ENCODE data around the gene FHIT.

Gene FHIT

DNA sequence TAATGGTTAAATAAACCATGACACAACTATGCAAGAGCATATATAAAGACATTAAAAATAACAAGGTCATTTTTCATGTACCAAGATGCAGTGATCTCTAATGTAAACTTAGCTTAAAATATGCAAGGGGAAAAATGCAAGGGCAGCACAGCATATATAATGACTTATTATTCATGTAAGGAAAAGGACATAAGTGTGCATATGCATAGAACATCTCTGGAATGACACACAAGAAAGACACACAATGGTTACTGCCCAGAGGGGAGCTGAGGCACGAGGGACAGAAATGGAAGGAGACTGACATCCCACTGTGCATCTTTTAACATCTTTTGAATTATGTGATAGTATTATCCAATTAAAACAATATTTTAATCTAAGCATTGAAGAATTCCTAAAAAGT lies 79.0 kb downstream of the FHIT start:
- H3K4me3 ChIP-seq (ENCODE audit: low read length), result no peak overlapping the region

GRCh38 chr3:61169621-61170251 lies 81.5 kb downstream of the FHIT start:
- no peak for DNase-seq (ENCODE audit: low read depth)
- Histone ChIP-seq H3K4me3 (ENCODE audit: low read length) (no peak overlapping the region), H3K9me3 (ENCODE audit: control insufficient read depth, low read length) (no peaks in the 10 kb centered on the region), H3K27me3 (replicated peaks; ENCODE audit: control insufficient read depth, insufficient read depth, low read length) (no peaks in the 10 kb centered on the region), H3K4me1 (ENCODE audit: control insufficient read depth, insufficient read depth, low read length) (no peaks in the 10 kb centered on the region), H3K36me3 (ENCODE audit: control insufficient read depth, insufficient read depth, low read length, severe bottlenecking) (no peaks in the 10 kb centered on the region), H3K9ac (ENCODE audit: low read length) (no peak overlapping the region)

More for the DNA sequence above, 79.0 kb downstream of the FHIT start:
- Histone ChIP-seq H3K36me3 (ENCODE audit: control insufficient read depth, insufficient read depth, low read length, severe bottlenecking) (no peaks in the 10 kb centered on the region), H3K4me1 (ENCODE audit: control insufficient read depth, insufficient read depth, low read length) (no peaks in the 10 kb centered on the region), H3K27me3 (replicated peaks; ENCODE audit: control insufficient read depth, insufficient read depth, low read length) (no peaks in the 10 kb centered on the region), H3K9ac (ENCODE audit: low read length) (no peak overlapping the region), H3K9me3 (ENCODE audit: control insufficient read depth, low read length) (no peaks in the 10 kb centered on the region)
- DNase-seq (ENCODE audit: low read depth), result no peak

DNA sequence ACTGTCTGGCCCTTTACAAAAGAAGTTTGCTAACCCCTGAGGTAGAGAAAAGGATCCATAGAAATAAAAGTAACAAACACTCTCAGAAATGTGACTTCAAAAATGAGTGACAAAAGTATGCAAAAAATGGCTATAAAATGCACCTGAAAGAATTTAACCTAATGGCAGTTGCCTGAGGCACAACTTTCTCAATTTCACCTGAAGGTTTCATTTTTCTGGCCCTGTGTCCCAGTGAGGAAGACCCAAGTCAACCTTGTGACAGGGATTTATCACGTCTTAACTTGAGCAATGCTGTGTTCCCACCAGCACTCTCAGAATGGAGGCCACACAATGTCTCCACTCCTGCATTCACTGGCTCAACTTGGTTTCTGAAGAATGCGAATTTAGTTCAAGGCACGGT lies 83.0 kb downstream of the FHIT start:
- DNase-seq (ENCODE audit: low read depth), result no peak
- no peak overlapping the region for H3K9ac ChIP-seq (ENCODE audit: low read length)
- no peaks in the 10 kb centered on the region for H3K9me3 ChIP-seq (ENCODE audit: control insufficient read depth, low read length)
- no peaks in the 10 kb centered on the region for H3K4me1 ChIP-seq (ENCODE audit: control insufficient read depth, insufficient read depth, low read length)
- H3K36me3 ChIP-seq (ENCODE audit: control insufficient read depth, insufficient read depth, low read length, severe bottlenecking), result no peaks in the 10 kb centered on the region
- no peak overlapping the region for H3K4me3 ChIP-seq (ENCODE audit: low read length)
- no peaks in the 10 kb centered on the region for H3K27me3 ChIP-seq (replicated peaks; ENCODE audit: control insufficient read depth, insufficient read depth, low read length)

DNA sequence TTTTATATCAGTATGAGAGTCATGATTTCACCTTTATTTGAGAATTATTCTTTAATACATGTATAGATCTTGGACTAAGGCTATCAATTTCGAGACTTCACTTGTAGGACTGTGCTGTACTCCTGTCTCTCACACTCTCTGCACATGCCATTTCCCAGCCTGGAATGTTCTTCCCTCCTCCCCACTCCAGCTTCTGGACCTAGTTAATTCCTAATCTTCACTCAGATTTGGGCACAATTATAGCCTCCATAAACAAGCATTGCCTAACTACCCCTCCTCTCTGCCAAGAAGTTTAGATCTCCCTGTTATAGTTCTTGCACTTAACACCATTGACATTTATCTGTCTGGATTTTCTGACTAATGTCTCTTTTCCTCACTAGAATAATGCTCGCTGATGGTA lies 88.3 kb downstream of the FHIT start:
- no peak for DNase-seq (ENCODE audit: low read depth)
- H3K36me3 ChIP-seq (ENCODE audit: control insufficient read depth, insufficient read depth, low read length, severe bottlenecking), result no peaks in the 10 kb centered on the region

GRCh38 chr3:61158667-61159066 lies 92.6 kb downstream of the FHIT start:
- Histone ChIP-seq H3K9me3 (ENCODE audit: control insufficient read depth, low read length) (no peaks in the 10 kb centered on the region), H3K36me3 (ENCODE audit: control insufficient read depth, insufficient read depth, low read length, severe bottlenecking) (no peaks in the 10 kb centered on the region), H3K4me1 (ENCODE audit: control insufficient read depth, insufficient read depth, low read length) (no peaks in the 10 kb centered on the region), H3K27me3 (replicated peaks; ENCODE audit: control insufficient read depth, insufficient read depth, low read length) (no peaks in the 10 kb centered on the region), H3K9ac (ENCODE audit: low read length) (no peak overlapping the region), H3K4me3 (ENCODE audit: low read length) (no peak overlapping the region)
- DNase-seq (ENCODE audit: low read depth), result no peak

More for the DNA sequence above, 88.3 kb downstream of the FHIT start:
- Histone ChIP-seq H3K9ac (ENCODE audit: low read length) (no peak overlapping the region), H3K4me1 (ENCODE audit: control insufficient read depth, insufficient read depth, low read length) (no peaks in the 10 kb centered on the region), H3K4me3 (ENCODE audit: low read length) (no peak overlapping the region), H3K27me3 (replicated peaks; ENCODE audit: control insufficient read depth, insufficient read depth, low read length) (no peaks in the 10 kb centered on the region), H3K9me3 (ENCODE audit: control insufficient read depth, low read length) (no peaks in the 10 kb centered on the region)

DNA sequence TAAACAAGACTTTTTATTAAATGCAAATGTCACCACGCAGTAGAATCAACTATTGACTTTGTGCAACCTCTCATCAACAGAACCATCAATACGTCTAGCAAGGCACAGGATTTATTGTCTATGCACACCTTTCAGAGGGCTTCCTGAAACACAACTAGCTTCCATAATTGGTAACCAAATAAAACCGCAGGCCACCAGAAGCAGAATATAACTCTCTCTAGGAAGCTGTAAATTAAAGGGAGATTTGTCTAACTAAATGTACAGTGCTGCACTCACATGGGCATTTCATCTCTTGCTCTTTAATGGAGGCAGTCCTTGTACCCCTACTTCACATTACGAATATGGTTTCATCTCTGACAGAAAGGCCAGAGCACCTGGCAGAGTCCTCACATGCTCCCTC lies 93.0 kb downstream of the FHIT start:
- H3K27me3 ChIP-seq (replicated peaks; ENCODE audit: control insufficient read depth, insufficient read depth, low read length), result no peaks in the 10 kb centered on the region
- H3K36me3 ChIP-seq (ENCODE audit: control insufficient read depth, insufficient read depth, low read length, severe bottlenecking), result no peaks in the 10 kb centered on the region
- no peaks in the 10 kb centered on the region for H3K4me1 ChIP-seq (ENCODE audit: control insufficient read depth, insufficient read depth, low read length)
- no peaks in the 10 kb centered on the region for H3K9me3 ChIP-seq (ENCODE audit: control insufficient read depth, low read length)
- DNase-seq (ENCODE audit: low read depth), result no peak
- H3K9ac ChIP-seq (ENCODE audit: low read length), result no peak overlapping the region
- H3K4me3 ChIP-seq (ENCODE audit: low read length), result no peak overlapping the region

- Histone ChIP-seq H3K4me1 (ENCODE audit: control insufficient read depth, insufficient read depth, low read length) (no peaks in the 10 kb centered on the region), H3K27me3 (replicated peaks; ENCODE audit: control insufficient read depth, insufficient read depth, low read length) (no peaks in the 10 kb centered on the region), H3K36me3 (ENCODE audit: control insufficient read depth, insufficient read depth, low read length, severe bottlenecking) (no peaks in the 10 kb centered on the region), H3K4me3 (ENCODE audit: low read length) (no peak overlapping the region), H3K9me3 (ENCODE audit: control insufficient read depth, low read length) (no peaks in the 10 kb centered on the region), H3K9ac (ENCODE audit: low read length) (no peak overlapping the region)
- no peak for DNase-seq (ENCODE audit: low read depth)
Measured at GRCh38 chr3:61157414-61157813, 93.8 kb downstream of the FHIT start.

DNA sequence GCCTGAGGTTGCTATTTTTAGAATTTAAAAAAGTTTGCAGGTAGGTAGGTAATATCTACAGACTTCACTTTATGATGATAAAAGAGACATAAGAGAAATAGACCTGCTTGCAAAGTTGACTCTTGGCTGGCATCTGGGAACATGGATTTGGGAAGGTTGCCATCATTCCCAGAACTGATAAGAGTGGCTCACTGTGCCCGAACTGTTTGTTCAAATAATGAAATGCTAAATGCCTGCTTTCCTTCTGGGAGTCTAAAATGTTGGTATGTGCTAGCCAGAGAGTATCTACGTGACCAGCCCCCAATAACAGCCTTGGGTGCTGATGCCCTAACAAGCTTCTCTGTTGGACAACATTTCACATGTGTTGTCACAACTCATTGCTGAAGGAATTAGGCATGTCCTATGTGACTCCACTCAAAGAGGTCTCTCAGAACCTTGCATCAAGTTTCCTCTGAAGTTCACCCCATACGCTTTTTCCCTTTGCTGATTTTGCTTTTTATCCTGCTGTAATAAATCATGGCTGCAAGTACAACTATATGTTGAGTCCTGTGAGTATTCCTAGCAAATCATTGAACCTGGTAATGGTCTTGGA lies 95.5 kb downstream of the FHIT start:
- H3K27me3 ChIP-seq (replicated peaks; ENCODE audit: control insufficient read depth, insufficient read depth, low read length), result no peaks in the 10 kb centered on the region
- H3K4me1 ChIP-seq (ENCODE audit: control insufficient read depth, insufficient read depth, low read length), result no peaks in the 10 kb centered on the region
- H3K9me3 ChIP-seq (ENCODE audit: control insufficient read depth, low read length), result no peaks in the 10 kb centered on the region
- DNase-seq (ENCODE audit: low read depth), result no peak
- no peak overlapping the region for H3K9ac ChIP-seq (ENCODE audit: low read length)
- no peak overlapping the region for H3K4me3 ChIP-seq (ENCODE audit: low read length)
- H3K36me3 ChIP-seq (ENCODE audit: control insufficient read depth, insufficient read depth, low read length, severe bottlenecking), result no peaks in the 10 kb centered on the region

- no peak for DNase-seq (ENCODE audit: low read depth)
- Histone ChIP-seq H3K9ac (ENCODE audit: low read length) (no peak overlapping the region), H3K27me3 (replicated peaks; ENCODE audit: control insufficient read depth, insufficient read depth, low read length) (no peaks in the 10 kb centered on the region), H3K4me1 (ENCODE audit: control insufficient read depth, insufficient read depth, low read length) (no peaks in the 10 kb centered on the region), H3K4me3 (ENCODE audit: low read length) (no peak overlapping the region), H3K9me3 (ENCODE audit: control insufficient read depth, low read length) (no peaks in the 10 kb centered on the region), H3K36me3 (ENCODE audit: control insufficient read depth, insufficient read depth, low read length, severe bottlenecking) (no peaks in the 10 kb centered on the region)
Measured at GRCh38 chr3:61154457-61155198, 96.6 kb downstream of the FHIT start.

DNA sequence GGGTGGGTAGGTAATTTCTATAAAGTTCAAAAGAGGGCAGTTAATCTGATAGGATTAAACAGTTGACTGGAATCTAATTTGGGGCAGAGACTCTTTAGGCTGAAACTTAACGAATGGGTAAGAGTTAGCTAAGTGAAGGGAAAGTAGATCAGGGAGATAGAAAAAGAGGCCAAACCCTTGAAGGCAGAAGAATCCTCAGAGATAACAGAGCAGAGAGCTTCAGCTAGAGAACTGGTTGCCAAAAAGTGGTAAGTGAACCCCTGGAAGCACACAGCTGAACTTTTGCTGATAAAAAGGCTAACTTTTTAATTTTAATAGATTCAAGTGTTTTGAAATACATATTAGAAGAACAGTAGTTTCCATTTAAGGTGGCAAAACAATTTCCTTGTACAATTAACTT lies 99.2 kb downstream of the FHIT start:
- no peak for DNase-seq (ENCODE audit: low read depth)
- H3K9me3 ChIP-seq (ENCODE audit: control insufficient read depth, low read length), result no peaks in the 10 kb centered on the region
- no peaks in the 10 kb centered on the region for H3K27me3 ChIP-seq (replicated peaks; ENCODE audit: control insufficient read depth, insufficient read depth, low read length)
- H3K9ac ChIP-seq (ENCODE audit: low read length), result no peak overlapping the region
- H3K36me3 ChIP-seq (ENCODE audit: control insufficient read depth, insufficient read depth, low read length, severe bottlenecking), result no peaks in the 10 kb centered on the region
- no peaks in the 10 kb centered on the region for H3K4me1 ChIP-seq (ENCODE audit: control insufficient read depth, insufficient read depth, low read length)
- H3K4me3 ChIP-seq (ENCODE audit: low read length), result no peak overlapping the region

DNA sequence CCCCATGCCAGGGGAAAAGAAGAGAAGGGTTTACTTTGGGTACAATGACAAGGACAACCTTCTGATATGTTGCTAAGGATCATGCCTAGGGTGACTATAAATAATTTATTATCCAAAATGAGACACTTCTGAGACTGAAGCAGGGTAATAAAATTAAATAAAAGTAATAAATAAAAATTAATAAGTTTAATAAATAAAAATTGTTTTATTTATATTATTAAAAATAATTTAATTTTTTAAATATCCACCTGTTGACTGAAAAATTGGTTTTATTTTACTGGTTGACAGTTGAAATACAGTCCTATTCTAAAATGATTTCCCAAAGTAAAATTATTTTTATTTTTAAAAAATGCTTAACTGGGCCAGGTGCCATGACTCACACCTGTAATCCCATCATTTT lies 102.0 kb downstream of the FHIT start:
- no peaks in the 10 kb centered on the region for H3K36me3 ChIP-seq (ENCODE audit: control insufficient read depth, insufficient read depth, low read length, severe bottlenecking)
- no peak for DNase-seq (ENCODE audit: low read depth)
- no peak overlapping the region for H3K4me3 ChIP-seq (ENCODE audit: low read length)
- no peak overlapping the region for H3K9ac ChIP-seq (ENCODE audit: low read length)
- H3K9me3 ChIP-seq (ENCODE audit: control insufficient read depth, low read length), result no peaks in the 10 kb centered on the region
- H3K27me3 ChIP-seq (replicated peaks; ENCODE audit: control insufficient read depth, insufficient read depth, low read length), result no peaks in the 10 kb centered on the region
- H3K4me1 ChIP-seq (ENCODE audit: control insufficient read depth, insufficient read depth, low read length), result no peaks in the 10 kb centered on the region
